Testis (tissue), 3 donors: ENCODE results near the gene RNF149. TPM values are rescaled to one million over a fixed set of nuclear protein-coding genes. Genes with fewer than 3 reads are reported as not detected.

ENCODE experiments used
- DNase-seq: peaks from one replicate; pipeline ENCODE4 v3.0.0-alpha.2; 2019
- H3K27ac ChIP-seq, 2 donors: fragments of 200-600 bp; sonication (generic); one replicate each; pipeline ENCODE4 v1.5.1; 2019
- H3K27me3 ChIP-seq: fragments of 200-600 bp; sonication (generic); one replicate; pipeline ENCODE4 v1.5.1; 2019
- H3K36me3 ChIP-seq: fragments of 200-600 bp; sonication (generic); one replicate; pipeline ENCODE4 v1.5.1; 2017; ENCODE audit warnings: low read depth; ENCODE audit errors: missing control alignments
- H3K4me1 ChIP-seq: fragments of 200-600 bp; sonication (generic); one replicate; pipeline ENCODE4 v1.5.1; 2019
- H3K4me3 ChIP-seq, 2 donors: fragments of 200-600 bp; sonication (generic); one replicate each; pipeline ENCODE4 v1.5.1; 2017 to 2019
- H3K9me3 ChIP-seq: fragments of 200-600 bp; sonication (generic); one replicate; pipeline ENCODE4 v1.5.1; 2017
- POLR2A ChIP-seq: fragments of 450-650 bp; IDR thresholded peaks from one replicate; pipeline ENCODE4 v1.6.1; 2017; ENCODE audit warnings: antibody characterized with exemption, mild to moderate bottlenecking, moderate library complexity
- WGBS, 2 donors: methylation state at CpG; one replicate each; pipeline ENCODE4 v1.1.5; 2018; 5-methylcytosine and 5-hydroxymethylcytosine counted together
- intact Hi-C: fragments of 100-400 bp; cut with DNase I; formaldehyde crosslinking; loops from one replicate; pipeline ENCODE4 v1.15.1; 2023; ENCODE audit warnings: low total_unique reads
- polyA plus RNA-seq: library from polyadenylated mRNA; stranded (reverse); fragments of 350-450 nt; fragmentation: Illumina TruSeq; extraction: RNeasy Lipid Tissue Mini Kit (QIAGEN cat#74804); gene quantifications from one replicate; pipeline ENCODE4 v1.2.3, GENCODE V29; 2014; ENCODE audit warnings: low read depth, low replicate concordance; ENCODE audit not compliant: insufficient read depth
- total RNA-seq, 2 donors: library from RNA; depleted of rRNA; stranded (reverse); fragments of >200 nt; gene quantifications; one replicate each; pipeline ENCODE4 v1.2.3, GENCODE V29; 2016
- TF ChIP-seq, protein P1 (sequence below), 3 experiments: fragments of 450-650 bp in 2 of 3; fragments of 200-600 bp in 1 of 3; sonication (generic) in 1 of 3; IDR thresholded peaks; one replicate each; pipeline ENCODE4 v1.5.1; 2016 to 2019; ENCODE audit warnings: antibody characterized with exemption in 3 of 3, mild to moderate bottlenecking in 2 of 3, moderate library complexity in 1 of 3

RNF149 gene
- total and polyA plus RNA-seq, 3 donors from 2014 or later = 58.0 to 107 (median 95.0) TPM

GRCh38 chr2:101305492-101306078 is 2.9 kb downstream of the RNF149 start:
- Histone ChIP-seq H3K27me3 (no peaks in the 10 kb centered on the region), H3K9me3 (no peaks in the 10 kb centered on the region), H3K4me1 (peaks cover 13% of the 10 kb centered on the region), H3K27ac (no peak overlapping the region), H3K36me3 (no peaks in the 10 kb centered on the region), H3K4me3 (peak overlapping the region in 1 of 2 donors; percentile 90)
- TF ChIP-seq, protein P1, sequence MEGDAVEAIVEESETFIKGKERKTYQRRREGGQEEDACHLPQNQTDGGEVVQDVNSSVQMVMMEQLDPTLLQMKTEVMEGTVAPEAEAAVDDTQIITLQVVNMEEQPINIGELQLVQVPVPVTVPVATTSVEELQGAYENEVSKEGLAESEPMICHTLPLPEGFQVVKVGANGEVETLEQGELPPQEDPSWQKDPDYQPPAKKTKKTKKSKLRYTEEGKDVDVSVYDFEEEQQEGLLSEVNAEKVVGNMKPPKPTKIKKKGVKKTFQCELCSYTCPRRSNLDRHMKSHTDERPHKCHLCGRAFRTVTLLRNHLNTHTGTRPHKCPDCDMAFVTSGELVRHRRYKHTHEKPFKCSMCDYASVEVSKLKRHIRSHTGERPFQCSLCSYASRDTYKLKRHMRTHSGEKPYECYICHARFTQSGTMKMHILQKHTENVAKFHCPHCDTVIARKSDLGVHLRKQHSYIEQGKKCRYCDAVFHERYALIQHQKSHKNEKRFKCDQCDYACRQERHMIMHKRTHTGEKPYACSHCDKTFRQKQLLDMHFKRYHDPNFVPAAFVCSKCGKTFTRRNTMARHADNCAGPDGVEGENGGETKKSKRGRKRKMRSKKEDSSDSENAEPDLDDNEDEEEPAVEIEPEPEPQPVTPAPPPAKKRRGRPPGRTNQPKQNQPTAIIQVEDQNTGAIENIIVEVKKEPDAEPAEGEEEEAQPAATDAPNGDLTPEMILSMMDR (IDR thresholded peaks at IDR 0.05) = no peak
- no peak for TF ChIP-seq POLR2A
- intact Hi-C loops = no loop called here
- WGBS, 2 donors = 52 to 64% methylated on average over 7 of the region's 7 CpGs
- DNase-seq = no peak

- Histone ChIP-seq H3K9me3 (no peaks in the 10 kb centered on the region), H3K36me3 (no peaks in the 10 kb centered on the region), H3K4me1 (peaks cover 17% of the 10 kb centered on the region), H3K27me3 (no peaks in the 10 kb centered on the region), H3K27ac (no peak overlapping the region), H3K4me3 (no peak overlapping the region)
- DNase-seq = no peak
- 76 to 82% methylated on average over 4 of the region's 4 CpGs for WGBS, 2 donors
- TF ChIP-seq, protein P1 (IDR thresholded peaks at IDR 0.05) = no peak
- no peak for TF ChIP-seq POLR2A
- intact Hi-C loops = no loop called here
These were observed 3.5 kb downstream of the RNF149 start for GRCh38 chr2:101305035-101305434.

- Histone ChIP-seq H3K27me3 (no peaks in the 10 kb centered on the region), H3K4me1 (peaks cover 17% of the 10 kb centered on the region), H3K4me3 (no peak overlapping the region), H3K27ac (no peak overlapping the region), H3K9me3 (no peaks in the 10 kb centered on the region), H3K36me3 (no peaks in the 10 kb centered on the region)
- DNase-seq = no peak
- 74 to 83% methylated on average over 1 of the region's 1 CpG for WGBS, 2 donors
- intact Hi-C loops = no loop called here
- TF ChIP-seq POLR2A = no peak
- TF ChIP-seq, protein P1 (IDR thresholded peaks at IDR 0.05) = no peak
These were observed 4.8 kb downstream of the RNF149 start for GRCh38 chr2:101303688-101304087.

GRCh38 chr2:101302016-101302415 is 6.5 kb downstream of the RNF149 start:
- intact Hi-C loops = no loop called here
- Histone ChIP-seq H3K9me3 (no peaks in the 10 kb centered on the region), H3K4me3 (no peak overlapping the region), H3K27me3 (no peaks in the 10 kb centered on the region), H3K36me3 (no peaks in the 10 kb centered on the region), H3K4me1 (peaks cover 17% of the 10 kb centered on the region), H3K27ac (no peak overlapping the region)
- DNase-seq = no peak
- TF ChIP-seq POLR2A = no peak
- TF ChIP-seq, protein P1 (IDR thresholded peaks at IDR 0.05) = no peak
- 85 to 88% methylated on average over 4 of the region's 4 CpGs for WGBS, 2 donors

GRCh38 chr2:101300836-101301235 is 7.7 kb downstream of the RNF149 start:
- Histone ChIP-seq H3K4me1 (peaks cover 16% of the 10 kb centered on the region), H3K36me3 (no peaks in the 10 kb centered on the region), H3K27ac (no peak overlapping the region), H3K4me3 (no peak overlapping the region), H3K27me3 (no peaks in the 10 kb centered on the region), H3K9me3 (no peaks in the 10 kb centered on the region)
- TF ChIP-seq, protein P1 (IDR thresholded peaks at IDR 0.05) = no peak
- no peak for TF ChIP-seq POLR2A
- intact Hi-C loops = no loop called here
- 74 to 92% methylated on average over 7 of the region's 7 CpGs for WGBS, 2 donors
- DNase-seq = no peak
